Stimulated activated naive CD8-positive, alpha-beta T cell treated with anti-CD3 and anti-CD28 coated beads, Interleukin-15, Interleukin-2, amounts not matched to agents 100 U/mL and 50 U/mL, for 24 hours (primary cell): ENCODE data around the gene KIAA2012.

Experiments
- ATAC-seq: fragments of 150-1000 bp; cut with Tn5 transposase; one replicate; pipeline ENCODE4 v1.10.0; 2021
- DNase-seq: peaks from one replicate; pipeline ENCODE4 v3.0.0; 2021

The KIAA2012 gene

DNA sequence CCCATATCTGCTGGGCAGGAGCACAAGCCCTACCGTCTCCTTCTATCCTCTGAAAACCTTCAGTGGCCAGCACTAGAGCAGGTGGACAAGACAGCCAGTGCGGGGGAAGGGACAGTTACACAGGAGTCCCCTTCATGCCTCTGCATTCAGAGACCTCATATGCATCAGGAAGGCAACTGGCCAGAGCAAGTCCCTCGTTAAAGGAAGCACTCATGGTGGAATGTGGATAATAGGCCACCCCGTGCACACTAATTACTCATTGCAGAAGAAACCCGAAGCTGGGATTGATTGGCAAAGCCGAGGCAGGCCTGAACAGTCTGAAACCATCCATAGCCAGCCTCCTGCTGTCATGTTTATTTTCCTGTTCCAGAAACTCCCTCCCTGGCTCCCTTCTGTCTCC is 11.2 kb downstream of the KIAA2012 start:
- DNase-seq (no peak), ATAC-seq (no peak)

DNA sequence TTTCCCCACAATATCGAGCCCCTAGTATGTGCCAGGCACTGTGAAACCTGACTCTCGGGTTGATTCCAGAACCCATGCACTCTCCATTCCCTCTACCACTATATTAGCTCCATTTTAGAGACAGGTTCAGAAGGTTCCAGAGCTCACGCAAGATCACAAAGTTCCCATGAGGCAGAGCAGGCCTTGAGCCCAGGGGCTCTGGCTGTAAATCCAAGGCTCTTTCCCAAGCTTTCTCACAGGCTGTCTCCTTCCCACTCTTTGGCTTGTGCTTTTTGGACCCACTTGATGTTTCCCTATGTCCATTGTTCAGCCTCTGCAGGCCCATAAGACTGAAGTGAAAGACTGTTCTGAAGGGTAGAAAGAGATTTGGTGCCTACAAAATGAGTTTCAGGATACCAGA is 15.7 kb downstream of the KIAA2012 start:
- DNase-seq (no peak), ATAC-seq (no peak)

DNA sequence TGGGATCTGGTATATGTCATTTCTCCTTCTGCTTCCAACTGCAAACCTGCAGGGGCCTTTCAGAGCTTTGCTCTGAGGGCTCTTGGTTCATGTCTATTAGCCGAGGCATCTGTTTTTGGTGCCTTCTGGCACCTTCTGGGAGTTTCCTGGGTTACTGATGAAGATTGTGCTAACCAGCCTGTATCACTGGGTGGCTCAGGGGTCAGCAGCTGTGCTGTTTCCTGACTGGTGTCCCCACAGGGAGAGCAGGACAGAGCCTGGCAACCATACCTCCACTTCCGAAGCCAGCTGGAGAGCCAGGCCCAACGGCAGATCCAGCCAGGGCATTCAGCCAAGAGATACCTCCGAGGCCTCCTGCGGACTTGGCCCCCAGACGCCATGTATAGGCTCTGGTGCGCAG is 17.5 kb downstream of the KIAA2012 start:
- no peak for DNase-seq
- ATAC-seq, result no peak

DNA sequence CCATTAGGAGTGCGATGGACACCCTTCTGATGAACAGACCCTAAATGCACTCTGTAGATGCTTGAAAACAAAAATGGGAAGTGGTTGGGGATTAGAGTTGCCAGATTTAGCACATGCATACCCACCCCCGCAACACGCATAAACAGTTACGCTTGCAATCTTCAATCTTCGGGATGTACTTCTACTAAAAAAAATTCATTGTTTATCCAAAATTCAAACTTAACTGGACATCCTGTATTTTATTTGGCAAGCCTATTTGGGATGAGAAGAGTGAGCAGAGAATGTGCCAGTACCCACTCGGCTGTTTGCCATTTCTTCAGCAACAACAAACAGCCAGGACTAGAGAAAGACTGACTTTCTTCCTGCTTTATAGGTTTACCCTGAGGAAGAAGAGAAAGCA is 18.4 kb downstream of the KIAA2012 start:
- ATAC-seq (no peak), DNase-seq (no peak)

DNA sequence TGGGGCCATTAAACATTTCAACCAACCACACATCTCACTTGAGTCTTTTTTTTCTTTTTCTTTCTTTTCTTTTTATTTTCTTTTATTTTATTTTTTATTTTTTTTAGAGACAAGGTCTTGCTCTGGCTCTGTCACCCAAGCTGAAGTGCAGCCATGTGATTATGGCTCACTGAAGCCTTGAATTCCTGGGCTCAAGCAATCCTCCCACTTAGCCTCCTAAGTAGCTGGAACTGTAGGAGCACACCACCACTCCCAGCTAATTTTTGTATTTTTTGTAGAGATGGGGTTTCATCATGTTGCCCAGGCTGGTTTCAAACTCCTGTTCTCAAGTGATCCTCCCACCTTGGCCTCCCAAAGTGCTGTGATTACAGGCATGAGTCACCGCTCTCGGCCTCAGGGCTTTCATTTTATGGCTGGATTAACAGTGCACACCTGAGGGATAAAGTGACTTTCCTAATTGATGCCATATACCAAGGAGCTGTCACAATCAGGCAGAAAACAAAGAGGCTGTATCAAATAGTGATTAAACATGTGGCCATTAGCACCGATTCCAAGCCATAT is 21.5 kb downstream of the KIAA2012 start:
- DNase-seq, result no peak
- ATAC-seq, result no peak

DNA sequence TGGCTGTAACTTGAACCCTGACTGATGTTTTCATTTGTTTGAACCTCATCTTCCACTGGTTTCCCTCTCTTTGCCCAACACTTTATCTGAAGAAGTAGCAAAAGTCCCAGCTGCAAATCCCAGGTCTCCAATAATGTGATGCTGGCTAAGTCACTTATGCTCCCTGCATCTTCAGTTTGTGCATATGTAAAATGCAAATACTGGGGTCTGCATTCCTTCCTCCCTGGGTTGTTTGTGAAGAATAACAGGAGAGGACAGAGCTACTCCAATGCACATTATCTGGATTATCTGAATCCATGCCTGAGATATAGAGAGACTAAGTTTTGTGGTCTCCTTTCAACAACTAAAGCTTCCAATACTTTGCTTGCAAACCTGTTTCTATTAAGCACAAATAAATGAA is 22.2 kb downstream of the KIAA2012 start:
- DNase-seq (no peak), ATAC-seq (no peak)

DNA sequence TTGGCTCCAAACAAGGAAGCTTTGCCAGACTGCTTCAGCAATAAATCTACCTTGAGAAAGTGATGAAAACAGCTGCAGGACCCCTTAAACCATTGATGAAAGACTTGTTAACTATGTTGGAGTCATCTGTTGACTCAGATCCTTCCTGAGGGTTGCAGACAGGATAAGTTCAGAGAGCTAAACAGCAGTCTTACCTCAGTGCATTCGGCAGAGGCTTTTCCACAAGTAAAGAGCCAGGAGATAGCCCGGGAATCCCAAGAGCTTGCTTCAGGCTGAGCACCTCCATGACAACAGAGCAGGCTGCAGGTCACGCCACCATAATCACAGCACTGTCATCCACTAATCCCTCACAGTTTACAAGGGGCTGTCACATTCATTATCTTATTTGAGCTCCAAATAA is 23.7 kb downstream of the KIAA2012 start:
- DNase-seq, result no peak
- ATAC-seq, result no peak

DNA sequence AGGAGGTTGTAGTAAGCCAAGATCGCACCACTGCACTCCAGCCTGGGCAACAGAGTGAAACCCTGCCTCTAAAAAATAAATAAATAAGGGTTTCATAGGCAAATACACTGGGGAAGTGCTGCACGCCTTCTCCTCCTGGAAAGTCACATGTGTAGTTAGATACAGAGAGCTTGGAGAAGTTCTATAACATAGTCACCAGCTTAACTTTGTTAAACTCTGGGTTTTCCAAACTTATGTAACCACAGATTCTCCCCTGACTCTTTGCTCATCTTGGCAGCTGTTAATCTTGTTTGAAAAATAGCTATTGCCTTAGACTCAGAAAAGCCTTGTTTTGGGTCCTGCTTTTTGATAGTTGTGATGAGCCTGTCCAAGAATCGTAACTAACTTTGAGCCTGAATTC is 25.2 kb downstream of the KIAA2012 start:
- no peak for ATAC-seq
- DNase-seq, result no peak

DNA sequence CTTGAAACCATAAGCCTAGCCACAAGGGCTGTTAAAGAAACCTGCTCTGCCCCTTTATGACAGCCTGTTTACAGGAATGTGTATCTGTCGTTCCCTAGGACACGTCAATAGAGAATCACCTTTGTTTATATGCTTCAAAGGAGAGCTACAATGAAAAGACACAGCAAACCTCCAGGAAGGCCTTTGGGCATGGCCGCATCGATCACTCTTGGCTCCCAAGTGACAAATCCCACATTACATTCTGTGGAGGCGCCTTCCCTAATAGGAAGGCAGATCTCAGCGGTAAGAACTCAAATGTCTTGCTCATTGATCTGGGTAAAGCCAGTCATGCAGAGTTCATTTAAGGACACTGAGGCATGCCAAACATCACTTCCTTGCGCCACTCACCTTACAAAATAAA is 26.5 kb downstream of the KIAA2012 start:
- ATAC-seq (no peak), DNase-seq (no peak)

DNA sequence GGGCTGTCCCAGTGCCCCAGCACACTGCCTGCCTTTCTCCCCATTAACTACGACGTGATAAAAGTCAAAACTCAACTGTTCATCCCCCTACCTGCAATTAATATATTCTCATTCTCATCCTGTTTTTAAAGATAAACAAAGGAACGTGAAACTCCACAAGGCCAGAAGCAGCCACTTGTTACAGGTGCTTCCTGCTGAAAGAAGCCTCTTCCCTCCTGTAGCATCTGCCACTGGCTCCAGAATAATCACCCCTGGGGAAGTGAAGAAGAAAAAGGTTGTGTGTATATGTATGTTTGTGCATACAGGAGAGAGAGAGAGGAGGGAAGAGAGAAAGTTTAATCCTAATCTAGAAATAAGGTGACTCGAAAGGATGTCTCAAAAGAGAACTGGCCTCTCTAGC is 27.1 kb downstream of the KIAA2012 start:
- no peak for ATAC-seq
- DNase-seq, result no peak

DNA sequence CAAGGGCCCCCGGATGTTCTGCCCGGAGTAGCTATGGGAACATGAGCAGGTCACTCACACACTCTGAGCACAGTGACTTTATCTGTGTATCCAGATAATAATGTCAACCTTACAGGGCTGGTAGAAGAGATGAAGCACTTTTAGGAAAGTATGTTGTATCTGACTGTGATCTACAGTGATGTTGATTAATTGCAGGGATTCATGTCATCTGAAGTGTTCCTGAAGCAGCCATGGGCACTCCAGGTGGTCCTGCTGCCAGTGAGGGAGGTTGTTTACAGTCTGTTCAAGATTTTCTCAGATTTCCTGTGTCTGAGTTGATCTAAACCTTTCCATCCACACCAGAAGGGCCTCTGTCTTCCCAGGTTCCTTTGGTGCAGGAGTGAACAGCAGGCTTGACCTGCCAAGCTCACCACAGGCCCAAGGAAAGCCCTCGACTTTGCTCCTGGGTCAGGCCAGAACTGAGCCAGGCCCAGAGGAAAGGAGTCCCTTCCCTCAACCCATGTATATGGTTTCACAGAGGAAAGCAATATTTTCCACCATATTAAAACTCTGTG is 28.0 kb downstream of the KIAA2012 start:
- ATAC-seq, result no peak

DNA sequence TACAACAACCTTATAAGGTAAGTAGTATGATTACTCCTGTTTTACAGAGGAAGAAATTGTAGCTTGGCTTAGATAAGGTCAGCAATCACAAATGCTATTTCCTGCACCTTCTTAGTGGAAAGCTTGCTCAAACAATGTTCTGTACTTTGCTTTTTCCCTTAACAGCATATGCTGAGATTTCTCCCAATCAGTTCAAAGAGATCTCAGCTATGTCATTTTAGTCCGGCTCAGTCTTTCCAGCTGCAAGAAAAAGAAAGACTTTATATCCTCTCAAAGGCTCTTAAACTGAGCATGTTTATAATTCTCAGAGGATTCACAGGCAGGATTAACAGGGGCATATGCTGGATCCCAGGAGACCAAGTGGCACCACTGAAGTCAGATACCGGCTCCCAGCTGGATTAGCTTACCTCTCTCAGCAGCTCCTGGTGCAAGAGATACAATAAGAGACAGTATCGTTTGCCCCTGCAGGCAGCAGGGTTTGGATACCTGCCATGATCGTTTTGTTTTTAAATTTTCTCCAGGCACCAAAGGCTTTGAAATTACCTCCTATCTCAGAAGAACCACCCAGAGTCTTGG is 29.5 kb downstream of the KIAA2012 start:
- ATAC-seq, result no peak
- no peak for DNase-seq

More for the DNA sequence above, 28.0 kb downstream of the KIAA2012 start:
- no peak for DNase-seq

DNA sequence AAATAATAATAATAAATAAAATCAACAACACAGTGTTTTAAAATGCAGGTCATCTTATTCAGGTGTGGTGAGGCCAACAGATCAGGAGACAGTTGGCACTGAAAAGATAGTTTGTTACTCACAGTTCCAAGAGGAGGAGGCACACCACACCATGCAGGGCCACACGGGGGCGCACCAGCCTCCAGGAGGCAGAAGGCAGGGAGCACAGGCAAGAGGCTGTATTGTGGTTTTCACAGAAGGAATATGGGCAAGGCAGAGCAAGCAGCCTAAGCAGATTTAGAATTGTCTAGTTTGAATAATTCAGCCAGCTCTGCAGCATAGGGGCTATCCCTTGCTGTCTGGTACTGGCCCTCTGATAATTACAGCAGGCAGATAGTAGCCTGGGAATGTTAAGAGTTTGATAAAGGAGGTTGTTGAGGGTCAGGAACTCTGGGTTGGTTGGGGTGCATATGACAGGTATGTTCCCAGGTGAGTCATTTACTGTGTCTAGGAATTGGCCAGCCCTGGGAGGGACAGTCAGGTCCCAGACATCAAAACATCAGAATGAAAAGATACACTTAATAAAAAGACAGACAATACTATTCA is 31.3 kb downstream of the KIAA2012 start:
- peak; percentile 67 for DNase-seq
- peak; percentile 61 for ATAC-seq

DNA sequence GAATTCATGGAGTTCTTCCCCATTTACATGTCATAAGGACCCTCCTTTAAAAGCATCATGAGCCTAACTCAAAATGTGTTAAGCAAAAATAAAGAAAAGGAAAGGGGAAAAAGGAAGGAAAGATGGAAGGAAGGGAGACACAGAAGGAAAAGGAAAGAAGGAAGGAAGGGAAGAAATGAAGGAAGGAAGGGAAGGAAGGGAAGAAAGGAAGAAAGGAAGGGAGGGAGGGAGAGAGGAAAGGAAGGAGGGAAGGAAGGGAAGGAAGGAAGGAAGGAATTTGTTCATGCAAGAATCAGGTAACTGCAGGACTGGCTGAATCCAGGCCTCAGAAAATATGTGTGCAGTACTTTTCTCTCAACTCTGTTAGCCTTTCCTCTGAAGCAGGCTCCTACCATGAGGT is 32.0 kb downstream of the KIAA2012 start:
- DNase-seq (no peak), ATAC-seq (no peak)

DNA sequence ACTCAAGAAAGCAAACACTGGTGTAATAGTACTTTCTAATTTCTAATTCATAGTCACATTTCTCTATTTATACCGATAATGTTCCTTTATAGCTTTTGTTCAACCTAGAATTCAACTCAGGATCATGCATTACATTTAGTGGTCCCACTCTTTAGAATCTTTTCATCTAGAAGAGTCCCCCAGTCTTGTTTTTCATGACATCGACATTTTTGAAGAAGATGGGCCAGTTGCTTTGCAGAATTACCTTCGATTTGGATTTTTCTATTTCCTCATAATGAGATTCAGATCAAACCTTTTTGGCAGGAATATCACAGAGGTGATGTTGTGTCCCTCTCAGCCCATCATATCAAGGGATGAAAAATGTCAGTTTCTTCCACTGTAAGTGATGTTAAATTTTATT is 35.3 kb downstream of the KIAA2012 start:
- no peak for ATAC-seq

DNA sequence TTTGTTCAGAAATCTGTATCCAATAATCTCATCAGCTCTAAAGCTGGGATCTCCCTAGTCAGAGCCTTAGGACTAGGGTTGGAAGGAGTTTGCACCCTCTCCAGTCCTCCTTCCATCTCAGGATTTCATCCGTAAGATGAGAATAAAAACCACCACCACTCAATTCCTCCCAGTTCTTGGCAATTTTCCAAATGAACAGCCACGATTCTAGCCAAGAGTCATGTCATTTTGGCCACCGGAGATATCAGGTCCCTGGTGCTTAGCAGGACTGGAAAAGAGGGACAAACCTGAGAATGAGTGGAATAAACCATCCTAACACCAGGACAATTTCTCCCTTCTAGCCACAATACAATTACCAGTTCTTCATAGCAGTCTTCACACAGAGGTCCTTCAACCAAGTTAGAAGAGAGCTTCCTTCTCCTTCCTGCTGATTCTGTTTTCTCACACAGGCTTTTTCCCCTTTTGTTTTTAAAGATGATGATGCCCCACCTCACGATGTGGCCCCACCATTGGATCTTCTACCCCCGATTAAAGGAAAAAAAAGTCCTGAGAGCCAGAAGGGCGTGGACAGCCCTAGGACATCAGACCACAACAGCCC is 36.2 kb downstream of the KIAA2012 start:
- DNase-seq, result no peak
- no peak for ATAC-seq

More for the DNA sequence above, 35.3 kb downstream of the KIAA2012 start:
- DNase-seq, result no peak

DNA sequence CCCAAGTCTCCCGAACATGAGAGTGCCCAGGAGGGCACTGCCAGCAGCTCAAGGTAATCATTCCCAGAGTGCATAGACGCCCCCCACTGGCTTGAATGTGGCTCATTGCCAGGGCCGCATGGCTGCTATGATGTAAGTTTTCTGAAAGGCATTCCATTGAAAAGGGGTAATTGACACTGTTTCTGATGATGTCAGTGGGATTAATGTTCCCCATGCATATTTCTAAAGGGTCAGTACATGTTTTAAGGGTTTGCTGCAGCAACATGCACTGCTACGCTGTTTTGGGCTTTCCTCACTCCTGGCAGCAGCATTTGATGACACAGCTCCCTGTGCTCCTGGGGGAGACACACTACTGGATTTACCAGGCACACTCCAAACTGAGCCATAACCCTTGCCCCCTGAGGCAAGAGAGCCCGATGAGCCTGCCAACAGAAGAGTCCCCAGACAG is 36.7 kb downstream of the KIAA2012 start:
- no peak for DNase-seq

DNA sequence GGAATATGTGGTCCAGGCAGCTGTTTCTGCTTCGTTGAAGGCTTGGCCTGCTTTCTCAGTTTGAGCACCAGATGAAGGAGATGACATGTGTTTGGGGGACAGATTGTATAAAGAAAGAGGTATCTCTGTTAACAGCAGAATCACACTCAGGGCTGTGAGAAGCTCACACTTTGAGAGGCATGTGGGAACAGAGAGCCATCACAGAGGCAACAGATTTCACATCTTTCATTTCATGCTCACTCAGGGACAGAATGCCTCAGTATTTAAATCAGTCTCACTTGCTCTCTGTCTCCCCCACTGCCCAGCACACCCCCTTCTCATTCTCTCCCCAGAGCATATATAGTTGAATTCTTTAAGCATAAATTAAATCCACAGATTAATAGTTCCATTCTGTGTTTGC is 37.4 kb downstream of the KIAA2012 start:
- no peak for DNase-seq
- ATAC-seq, result no peak

More for the DNA sequence above, 36.7 kb downstream of the KIAA2012 start:
- no peak for ATAC-seq

DNA sequence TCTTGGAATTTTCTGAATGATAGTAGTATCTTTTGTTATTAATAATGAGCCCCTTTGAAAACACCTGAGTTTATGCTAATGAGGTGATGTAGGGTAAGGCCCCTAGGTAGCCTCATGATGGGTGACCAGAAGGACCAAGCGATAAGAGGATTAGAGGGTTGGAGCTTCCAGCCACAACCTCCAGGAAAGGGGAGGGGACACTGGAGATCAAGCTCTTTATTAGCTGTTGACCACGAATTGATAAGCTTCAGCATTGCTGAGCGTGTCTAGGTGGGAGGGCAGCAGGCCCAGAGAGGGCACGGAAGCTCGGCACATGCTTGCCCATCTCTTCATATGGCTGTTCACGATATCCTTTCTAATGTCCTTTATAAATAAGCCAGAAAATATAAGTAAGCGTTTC is 39.0 kb downstream of the KIAA2012 start:
- DNase-seq, result no peak
- no peak for ATAC-seq

DNA sequence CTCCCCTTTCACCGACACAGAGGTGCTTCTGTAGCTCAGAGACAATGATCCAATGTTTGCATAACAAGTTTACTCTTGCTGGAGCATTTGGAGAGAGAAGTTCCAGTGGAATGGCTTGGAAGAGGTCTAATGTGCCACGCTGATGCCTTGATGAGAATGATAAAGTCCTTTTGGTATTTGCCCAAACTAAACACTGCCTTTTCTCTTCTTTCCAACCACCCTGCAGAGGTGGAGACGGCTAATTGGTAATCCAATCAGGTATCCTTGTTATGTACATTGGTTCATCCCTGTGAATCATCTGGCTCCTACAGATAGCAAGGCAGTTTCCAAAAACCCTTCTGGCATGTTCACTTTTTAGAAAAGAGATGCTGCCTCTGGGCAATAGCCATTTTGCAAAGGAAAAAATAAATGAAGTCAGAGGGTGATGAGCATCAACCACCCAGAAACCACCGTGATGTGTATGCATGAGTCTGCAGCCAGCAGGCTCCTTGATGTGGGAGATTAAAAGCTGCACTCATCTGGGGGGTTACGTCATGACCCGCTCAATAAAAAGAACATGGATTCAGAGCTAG is 40.6 kb downstream of the KIAA2012 start:
- ATAC-seq (peak; percentile 59), DNase-seq (no peak)

DNA sequence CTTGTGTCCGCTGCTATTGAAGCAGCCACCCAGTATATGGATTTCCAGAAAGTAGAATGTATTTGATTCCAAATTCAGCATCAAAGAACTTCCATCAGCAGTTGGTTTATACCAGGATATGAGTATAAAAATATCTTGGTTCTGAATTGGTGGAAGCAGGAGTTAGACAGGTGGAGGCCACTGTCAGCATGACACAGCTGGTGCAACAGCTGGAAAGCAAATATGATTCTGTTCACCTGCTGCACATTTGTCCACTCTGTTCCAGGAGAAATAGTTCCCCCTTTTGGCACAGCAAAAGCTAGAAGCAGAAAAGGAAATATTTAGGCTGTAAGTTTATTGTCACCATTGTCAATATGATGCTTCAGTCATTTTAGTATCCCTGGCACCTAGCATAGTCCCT is 41.2 kb downstream of the KIAA2012 start:
- DNase-seq (no peak), ATAC-seq (no peak)

DNA sequence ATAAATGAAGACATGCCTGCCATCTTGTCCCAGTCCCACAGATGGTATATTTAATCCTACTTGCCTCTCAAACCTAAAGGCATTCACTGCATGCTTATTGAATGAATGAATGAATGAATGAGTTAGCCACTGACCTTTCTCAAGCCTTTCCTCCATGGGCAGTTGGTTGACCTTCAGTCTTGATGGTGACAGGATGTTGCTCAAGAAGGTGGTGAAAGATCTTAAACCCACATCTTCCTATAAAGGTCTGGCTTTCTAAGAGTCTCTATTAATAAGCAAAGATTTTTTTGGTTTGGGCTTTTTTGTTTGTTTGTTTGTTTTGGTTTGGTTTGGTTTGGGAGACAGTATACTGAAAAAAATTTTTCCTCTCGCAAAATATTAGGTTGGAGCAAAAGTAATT is 41.7 kb downstream of the KIAA2012 start:
- DNase-seq (no peak), ATAC-seq (no peak)

DNA sequence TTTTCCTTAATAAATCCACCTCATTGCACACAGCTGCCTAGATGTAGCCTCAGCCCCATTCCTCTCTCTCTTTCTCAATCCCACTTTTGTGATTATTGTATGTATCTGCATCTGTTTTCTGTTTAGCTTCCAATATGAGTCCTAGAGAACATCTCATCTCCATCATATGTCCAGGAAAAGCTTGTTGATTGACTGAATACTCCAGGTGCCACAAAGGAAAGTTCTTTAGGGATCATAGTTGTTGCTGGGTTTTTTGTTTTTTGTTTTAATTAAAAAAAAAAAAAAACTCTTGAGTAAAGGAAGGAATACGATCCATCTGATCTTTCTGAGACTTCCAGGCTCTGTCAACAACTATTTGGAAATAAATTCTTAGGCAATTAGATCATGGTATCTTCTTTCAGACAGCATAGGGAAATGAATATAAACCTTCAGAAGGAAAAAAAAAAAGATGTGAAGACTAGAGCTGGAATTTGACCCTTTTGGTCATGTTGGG is 42.5 kb downstream of the KIAA2012 start:
- ATAC-seq (no peak), DNase-seq (no peak)
